Stimulated activated CD4-positive, alpha-beta T cell treated with anti-CD3 and anti-CD28 coated beads, Interleukin-1b, Interleukin-23, amount 100 ng/mL, for 1 hour (primary cell): Measurements from ENCODE around the gene NKAIN2.
"Not testable (repeated sequence)": the region's sequence is repeated elsewhere in the genome, so short reads cannot be mapped to it uniquely, and the experiment has no call there.

ENCODE experiments used
- DNase-seq, 2 donors: peaks; one replicate each; pipeline ENCODE4 v3.0.0-alpha.2; 2020; ENCODE audit warnings: low read depth in 2 of 2

Gene NKAIN2

DNA sequence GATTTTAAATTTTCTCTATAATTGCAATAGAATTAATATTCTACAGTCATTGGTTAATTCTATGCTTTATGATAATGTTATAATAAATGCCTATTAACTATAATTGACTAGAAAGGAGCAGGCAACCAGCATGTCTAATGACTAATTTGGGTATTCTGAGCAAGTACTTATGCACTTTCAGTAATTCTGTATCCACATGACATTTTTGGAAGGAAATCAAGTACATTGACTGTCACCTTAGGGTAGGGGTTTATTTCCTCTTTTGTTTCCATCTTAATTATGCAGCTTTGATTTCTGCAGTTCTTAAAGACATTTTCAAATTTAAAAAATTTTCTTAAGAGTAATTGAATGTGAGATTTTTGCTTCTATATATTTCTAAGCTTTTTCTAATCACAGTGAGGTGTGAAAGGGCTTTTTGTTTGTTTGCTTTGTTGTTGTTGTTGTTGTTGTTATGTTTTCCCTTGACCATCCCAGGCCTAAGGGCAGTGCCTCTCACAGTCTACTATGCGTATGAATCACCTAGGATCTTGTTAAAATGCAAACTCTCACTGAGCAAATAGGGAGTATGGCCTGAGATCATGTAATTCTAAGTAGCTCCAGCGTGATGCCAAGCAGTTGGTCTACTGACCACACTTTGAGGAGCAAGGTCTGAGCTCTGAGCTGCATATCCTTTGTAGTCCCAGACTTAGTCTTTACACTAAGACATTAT, 691.4 kb downstream of the NKAIN2 start:
- DNase-seq, result no peak

DNA sequence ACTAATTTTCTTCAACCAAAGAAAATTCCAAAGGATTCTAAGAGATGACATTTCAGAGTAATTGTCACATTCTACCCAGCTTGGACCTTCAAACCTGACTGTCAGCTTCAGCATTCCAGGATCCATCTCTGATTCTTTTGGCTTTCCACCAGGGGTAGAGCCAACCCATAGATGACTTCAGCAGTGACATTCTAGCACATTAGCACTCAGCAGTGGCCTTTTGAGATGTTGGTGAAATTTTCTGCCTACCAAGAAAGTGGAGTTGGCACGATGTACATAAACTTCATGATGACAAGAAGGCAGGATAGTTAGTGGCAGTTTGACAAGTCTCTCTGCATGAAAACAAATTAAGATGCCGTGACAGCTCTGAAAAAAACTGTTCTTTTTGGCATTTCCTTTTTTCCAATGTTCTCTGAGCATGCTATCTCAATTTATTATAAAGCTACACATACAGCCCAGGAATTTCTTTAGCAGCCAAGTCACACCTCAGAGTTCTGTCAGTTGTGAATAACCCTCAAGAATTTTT, 692.1 kb downstream of the NKAIN2 start:
- DNase-seq, result no peak

- DNase-seq, result no peak
Measured at GRCh38 chr6:124496334-124496733, 692.7 kb downstream of the NKAIN2 start.

- no peak for DNase-seq
Measured at GRCh38 chr6:124512431-124512830, 708.8 kb downstream of the NKAIN2 start.

DNA sequence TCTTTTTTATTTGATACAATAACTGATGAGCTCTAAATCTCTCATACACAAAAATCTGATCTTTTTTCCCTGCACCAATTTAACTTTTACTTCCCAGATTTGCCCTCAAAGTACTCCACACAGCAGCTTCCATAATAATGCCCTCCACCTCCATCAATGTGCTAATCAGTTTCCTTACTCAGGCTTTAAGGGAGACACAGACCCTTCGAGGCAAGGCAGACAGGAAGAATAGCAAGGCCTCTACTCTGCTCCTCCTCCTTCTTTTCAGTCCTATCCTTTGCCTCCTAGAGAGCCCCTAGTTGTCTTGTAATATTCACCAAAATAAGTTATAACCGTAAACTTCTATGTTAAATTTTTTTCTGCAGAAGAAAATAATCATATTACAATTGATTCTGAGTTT, 713.7 kb downstream of the NKAIN2 start:
- no peak for DNase-seq

DNA sequence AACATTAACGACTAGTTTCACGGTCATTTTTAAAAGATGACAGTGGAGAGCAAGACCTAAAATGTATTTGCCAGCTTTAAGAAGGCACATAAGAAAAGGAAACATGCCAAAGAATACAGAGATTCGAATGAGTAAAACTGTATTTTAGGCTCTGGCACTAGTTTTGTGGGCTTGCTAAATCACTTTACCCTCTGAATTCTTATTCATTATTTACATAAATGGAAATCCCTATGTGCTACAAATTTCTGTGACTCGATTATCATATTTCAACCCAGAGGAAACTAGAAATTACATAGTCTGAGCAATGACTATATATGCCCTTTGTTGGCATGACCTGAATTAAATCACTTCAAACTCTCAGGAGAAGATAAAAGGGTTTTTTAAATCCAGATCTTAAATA, 716.8 kb downstream of the NKAIN2 start:
- no peak for DNase-seq

DNA sequence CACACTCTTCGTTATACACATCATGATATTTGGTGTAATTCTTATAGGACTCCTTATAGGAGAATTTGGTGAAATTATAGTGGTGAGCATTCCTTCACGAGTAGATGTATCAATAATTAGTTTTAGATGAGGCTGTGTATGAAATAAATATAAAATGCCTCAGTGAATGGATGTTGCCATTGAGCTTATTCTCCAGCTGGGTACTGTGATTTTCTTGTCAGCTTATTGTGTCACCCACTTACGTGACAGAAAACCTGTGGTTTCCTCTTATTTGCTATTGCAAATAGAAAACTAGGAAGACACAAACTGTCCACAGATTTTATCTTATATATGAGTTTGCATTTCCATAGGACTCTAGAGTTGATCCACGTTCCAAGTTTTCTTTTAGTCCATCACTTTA, 718.7 kb downstream of the NKAIN2 start:
- no peak for DNase-seq

DNA sequence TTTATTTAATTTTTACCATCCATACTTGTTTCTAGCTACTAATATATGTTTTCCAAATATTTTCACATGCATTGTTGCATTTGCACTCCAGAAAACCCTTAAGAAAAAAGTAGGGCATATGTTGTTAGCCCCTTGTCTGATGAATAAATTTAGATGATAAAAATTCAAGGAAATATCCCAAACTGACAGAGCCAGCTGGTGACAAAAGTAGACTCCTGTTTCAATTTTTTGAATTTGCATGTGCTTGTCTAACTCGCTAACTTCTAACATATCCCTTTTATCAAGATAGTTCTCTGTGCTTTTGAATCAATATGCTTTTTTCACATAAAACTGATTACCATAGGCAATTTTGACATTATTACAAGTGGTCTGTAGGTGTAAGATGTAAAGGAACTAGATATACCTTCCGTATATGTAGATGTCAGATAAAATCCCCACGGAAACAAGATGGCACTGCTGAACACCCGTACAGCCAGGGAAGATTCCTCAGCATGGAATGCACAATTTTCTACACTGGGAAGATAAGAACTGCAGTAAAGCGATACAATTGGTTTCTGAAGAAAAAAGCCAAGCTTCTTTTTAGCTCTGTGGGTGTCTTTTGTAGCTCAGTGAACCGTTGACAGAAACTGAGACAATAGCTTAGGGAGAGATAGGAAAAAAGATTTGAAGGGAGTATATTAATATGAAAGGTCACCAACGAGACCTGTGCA, 721.0 kb downstream of the NKAIN2 start:
- no peak for DNase-seq

GRCh38 chr6:124530926-124531325, 727.3 kb downstream of the NKAIN2 start:
- no peak for DNase-seq

GRCh38 chr6:124535299-124535698, 731.6 kb downstream of the NKAIN2 start:
- DNase-seq, result no peak

- DNase-seq, result no peak
Measured at GRCh38 chr6:124535746-124536145, 732.1 kb downstream of the NKAIN2 start.

DNA sequence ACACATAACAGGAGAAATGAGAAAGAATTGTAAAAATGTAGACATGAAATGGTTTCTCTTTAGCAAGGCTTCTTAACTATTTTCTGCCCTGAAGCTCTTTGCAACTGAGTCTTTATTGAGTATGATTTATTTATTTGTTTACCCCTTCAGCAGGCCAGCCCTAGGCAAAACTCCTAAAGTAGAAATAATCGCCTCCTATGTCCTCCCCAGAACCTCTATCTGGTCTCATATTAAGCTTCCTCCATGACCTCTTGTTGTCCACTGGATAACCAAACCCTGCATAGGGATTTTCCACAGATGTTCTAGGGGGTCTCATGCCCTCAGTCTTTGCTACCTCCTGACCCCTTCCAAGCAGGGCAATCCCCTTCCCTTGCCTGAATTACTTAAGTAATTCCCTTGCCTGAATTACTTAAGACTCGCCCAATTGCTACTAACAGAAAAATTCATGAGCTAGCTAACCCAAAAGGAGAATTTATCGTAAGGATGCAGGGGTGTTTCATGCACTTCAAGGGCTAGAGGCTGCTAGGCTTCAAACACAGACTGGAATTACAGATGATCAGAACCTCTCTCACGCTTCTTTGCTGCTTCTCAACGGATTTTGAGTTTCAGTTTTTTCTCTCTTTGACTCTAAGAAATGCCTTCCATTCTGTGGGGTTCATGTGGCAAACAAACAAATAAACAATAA, 732.6 kb downstream of the NKAIN2 start:
- no peak for DNase-seq

DNA sequence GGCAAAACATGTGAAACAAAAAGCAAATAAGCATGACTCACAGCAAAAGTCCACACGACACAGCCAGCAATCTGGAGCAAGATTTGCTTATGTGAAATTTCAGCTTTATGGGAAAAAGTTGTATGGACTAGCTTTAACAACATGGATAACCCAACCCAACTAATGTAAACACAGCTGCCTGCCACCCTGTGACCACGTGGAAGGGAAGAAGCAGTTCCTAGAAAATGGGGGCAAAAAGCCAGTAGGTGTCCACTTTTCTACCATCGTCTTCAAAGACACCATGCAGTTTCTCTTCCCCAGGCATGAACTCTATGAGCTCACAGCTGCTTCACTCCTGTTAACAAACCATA, 733.2 kb downstream of the NKAIN2 start:
- DNase-seq, result no peak

GRCh38 chr6:124539096-124539495, 735.4 kb downstream of the NKAIN2 start:
- no peak for DNase-seq

DNA sequence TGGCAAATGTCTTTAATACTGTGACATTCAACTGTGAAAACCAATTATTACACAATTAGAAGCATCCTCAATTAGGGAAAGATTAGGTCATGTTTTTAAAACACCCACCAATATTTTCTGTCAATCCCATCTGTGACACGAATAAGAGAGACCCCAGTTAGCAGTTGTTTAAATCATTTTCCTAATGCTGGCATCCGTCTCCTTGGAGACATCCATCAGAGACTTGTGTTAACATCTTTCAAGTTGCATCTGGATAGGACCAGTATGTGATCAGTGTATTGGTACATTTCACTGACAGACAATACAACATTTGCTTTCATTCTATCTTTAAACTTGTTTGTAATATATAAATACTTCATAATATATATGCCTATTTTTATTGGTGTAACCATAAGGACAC, 737.9 kb downstream of the NKAIN2 start:
- DNase-seq, result no peak

DNA sequence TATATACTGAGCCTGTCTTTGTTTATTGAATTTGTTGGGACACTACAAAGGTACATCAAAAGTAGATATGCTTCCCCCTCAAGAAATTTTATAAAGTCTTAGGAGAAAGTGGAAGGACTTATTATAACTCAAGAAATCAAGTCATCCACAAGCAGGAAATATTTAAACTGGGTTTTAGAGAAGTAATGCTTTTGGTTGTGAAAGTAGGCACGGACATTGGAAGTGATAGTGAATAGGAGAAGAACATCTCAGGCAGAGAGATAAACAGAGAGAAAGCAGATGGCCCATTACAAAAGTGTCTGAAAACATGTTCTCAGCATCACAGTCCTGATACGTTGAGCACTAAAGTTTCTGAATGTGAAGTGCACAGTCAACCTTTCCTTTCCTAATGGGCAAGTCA, 742.9 kb downstream of the NKAIN2 start:
- DNase-seq, result no peak

DNA sequence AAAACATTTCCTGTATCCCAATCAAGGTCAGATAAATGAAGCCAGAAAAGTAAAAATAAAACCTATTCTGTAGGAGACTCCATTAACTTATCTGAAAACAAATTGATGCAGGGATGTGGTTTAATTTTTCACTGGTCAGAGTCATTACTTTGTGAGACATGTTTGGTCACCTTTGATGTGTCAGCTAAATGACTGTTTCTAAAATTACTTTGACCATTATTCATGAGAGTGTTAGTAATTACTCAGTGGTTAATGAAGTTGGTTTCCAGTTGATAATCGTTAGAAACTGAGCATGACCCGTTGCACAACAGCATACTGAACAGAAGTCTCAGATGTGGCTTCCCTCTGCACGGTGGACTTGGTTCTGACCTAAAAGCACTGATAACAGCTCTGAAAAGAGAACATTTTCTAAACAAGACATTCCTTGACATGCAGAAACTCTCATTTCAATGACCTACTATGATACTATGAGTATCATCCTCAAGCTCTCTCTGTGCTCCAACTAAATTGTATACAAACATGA, 748.1 kb downstream of the NKAIN2 start:
- no peak for DNase-seq

- no peak for DNase-seq
Measured at GRCh38 chr6:124557873-124558272, 754.2 kb downstream of the NKAIN2 start.

GRCh38 chr6:124560078-124560477, 756.4 kb downstream of the NKAIN2 start:
- DNase-seq, result not testable (repeated sequence)

DNA sequence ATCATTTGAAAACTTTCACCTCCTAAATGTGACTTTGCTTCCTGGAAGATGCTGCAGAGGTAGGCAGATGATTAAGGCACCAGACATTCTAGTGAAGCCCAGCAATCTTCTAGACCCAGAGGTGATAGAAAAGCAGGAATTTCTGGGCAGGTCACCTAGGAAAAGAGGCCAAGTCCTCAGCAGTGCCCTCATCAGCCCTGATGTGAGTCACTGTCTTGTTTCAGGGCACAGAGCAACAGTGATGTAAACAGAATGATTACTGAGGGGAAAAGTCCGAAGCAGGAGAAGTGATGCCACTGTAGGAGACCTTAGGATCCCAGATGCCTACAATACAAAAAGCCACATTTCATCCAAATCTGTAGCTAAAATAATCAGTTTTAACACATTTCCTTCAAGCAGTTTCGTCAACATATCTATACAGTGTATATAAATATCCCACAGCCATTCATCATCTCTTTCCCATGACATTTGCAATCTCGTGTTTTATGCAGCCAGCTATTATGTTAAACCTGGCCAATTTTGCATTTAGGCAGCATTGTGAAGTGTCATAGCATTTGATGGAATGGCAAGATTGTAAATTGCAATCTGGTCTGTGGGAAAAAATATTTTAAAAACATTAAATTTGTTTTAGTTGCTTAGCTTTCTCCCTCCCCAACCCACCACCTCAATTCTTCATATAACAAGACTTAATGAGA, 757.4 kb downstream of the NKAIN2 start:
- DNase-seq, result no peak

- DNase-seq, result no peak
Measured at GRCh38 chr6:124561635-124562130, 758.0 kb downstream of the NKAIN2 start.

GRCh38 chr6:124564125-124564524, 760.5 kb downstream of the NKAIN2 start:
- DNase-seq, result not testable (repeated sequence)
